GM21360 (cell line): Measurements from ENCODE around the gene C2.

Experiments used
- ATAC-seq: cut with Tn5 transposase; IDR thresholded peaks from one replicate; pipeline ENCODE4 v1.9.1; 2021; ENCODE audit warnings: mild to moderate bottlenecking, moderate library complexity; ENCODE audit not compliant: unreplicated experiment

Gene C2

DNA sequence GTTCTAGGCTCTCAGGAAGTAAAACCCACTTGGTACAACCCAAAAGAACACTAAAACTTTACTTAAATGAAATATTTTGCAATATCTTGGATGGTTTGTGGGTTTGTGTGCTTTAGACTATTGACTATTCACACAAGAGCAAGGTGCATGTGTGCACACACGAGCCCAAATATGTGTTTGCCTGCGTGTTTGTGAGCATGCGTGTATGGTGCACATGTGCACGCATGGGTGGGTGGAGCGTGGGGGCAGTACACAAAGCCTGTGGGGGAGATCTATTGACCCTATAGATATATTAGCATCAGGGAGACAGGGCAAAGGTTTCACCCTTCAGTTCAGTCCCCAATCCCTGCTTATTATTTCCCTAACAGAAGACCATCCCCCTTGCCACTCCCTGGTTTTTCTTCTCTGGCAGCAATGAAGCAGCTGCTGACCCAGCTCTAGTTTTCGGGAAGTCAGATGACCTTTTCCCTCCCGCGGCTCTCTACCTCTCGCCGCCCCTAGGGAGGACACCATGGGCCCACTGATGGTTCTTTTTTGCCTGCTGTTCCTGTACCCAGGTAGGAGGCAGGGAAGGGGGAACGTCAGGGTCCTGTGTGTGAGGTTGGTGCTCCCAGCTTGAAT is at the start of gene C2:
Gene C2, plus strand, starts transcription at position 476 of the 621 bp plus-strand sequence. Its CDS starts 36 bp downstream, at position 512.
- no peak for ATAC-seq

DNA sequence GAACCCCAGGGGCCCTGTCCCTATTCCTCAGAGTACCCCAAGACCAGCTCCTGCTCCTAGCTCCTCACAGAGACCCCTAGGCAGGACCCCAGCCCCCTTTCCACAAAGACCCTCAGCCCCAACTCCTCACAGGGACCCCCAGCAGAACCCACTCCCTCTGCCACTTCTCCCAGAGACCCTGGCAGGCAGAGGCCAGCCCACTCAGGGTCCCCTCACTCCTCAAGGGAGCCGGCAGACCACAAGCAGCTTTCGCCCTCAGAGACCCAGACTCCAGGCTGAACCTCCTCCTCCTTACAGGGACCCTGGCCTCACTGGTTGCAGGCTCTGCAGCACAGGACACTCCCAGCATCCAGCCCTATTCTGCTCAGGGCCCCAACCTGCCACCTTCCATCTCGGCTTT is 49.3 kb upstream of the C2 start:
- no peak for ATAC-seq

DNA sequence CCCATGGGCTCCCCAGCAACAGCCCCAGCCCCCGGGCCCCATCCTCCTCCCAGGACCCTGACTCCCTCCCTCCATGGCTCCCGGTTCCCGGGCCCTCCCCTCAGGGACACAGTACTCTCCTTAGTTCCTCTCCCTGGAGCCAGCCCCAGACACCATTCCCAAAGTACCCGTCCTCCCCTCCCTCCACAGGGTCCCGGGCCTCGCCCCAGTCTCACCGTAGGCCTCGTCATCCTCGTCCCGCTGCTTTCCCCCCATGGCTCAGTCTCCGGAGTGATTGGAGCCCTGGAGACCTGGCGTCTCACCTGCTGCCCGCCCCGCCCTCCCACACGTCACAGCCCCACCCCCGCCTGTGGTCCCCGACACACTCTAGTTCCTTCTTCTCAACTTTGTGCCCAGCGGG is 48.8 kb upstream of the C2 start, which contains the start of gene SLC44A4:
Gene SLC44A4, minus strand, starts transcription at position 272 of the 400 bp plus-strand sequence. Its CDS starts 17 bp downstream, at position 255.
- ATAC-seq = no peak

DNA sequence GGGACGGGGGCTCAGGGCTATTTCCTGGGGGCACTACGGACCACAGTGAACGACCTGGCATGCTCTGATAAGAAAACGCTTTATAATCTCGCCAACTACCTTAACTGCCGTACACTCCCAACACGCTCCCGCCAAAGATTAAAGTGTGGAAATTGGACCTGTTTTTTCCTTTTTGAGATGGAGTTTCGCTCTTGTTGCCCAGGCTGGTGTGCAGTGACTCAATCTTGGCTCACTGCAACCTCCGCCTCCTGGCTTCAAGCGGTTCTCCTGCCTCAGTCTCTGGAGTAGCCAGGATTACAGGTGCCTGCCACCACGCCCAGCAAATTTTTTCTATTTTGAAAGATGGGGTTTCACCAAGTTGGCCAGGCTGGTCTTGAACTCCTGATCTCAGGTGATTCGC is 48.4 kb upstream of the C2 start:
- no peak for ATAC-seq

DNA sequence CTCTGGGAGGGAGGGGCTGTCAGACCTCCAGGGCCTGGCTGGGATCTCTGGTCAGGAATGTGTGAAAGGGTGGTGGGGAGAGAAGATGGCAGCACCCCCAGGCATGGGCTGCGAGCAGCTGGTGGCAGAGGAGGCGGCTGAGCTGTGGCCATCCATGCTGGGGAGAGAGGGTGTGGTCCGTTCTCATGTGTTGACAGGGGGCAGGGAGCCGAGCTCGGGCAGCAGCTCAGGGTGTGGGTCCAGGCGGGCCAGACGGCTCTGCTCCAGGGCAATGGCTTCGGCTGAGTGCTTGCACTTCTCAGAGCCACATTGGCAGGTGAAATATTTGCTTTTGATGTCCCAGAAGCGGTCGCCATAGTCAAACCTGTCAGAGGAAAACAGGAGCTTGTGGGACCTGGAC is 47.6 kb upstream of the C2 start:
- no peak for ATAC-seq

DNA sequence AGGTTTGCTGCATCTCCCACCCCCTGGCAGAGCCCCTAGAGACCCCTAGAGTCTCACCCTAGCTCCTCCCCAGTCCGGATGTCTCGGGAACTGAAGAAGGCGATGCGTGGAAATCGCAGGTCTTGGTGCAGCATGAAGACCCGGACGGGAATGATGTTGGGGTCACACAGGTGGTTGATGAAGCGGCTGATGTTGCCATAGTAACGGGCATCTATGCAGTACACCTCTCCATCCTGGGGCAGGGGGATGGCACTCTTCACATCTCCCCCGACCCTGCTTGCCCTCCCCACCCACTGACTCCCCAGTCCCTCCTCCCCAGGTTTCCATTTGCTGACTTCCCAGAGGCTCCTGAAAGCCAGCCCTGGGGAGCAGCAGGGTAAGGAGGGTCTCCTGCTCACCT is 46.9 kb upstream of the C2 start:
- ATAC-seq = no peak

DNA sequence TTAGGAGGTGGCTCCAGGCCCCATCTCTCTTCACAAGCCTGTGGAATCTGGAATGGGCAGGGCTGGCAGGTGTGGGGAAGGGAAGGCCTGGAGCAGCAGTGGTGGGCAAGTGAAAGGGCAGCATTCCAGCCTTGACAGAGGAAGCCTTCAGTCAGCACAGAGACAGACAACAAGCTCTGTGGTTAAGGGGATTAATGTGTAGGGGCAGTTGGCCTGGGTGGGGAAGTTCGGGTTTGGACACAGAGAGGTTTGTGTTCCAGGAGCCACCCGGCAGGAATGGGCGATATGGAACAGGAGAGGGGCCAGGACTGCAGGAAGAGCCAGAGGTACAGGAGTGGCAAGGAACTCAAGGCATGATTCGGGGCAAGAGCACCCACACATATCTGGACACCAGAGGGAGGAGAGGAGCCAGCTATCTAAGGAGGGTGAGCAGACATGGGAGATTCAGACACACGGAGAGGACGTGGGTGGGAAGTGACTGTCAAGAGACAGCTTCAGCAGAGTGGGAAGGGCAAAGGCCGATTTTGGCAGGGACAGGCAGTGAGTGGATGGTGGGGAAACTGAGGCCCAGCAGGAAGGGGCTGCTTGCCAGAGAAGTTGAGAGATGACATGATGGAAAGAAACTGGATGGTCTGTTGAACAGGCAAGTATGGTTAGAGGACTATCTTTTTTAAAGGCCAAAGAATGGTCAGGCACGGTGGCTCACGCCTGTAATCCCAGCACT is 46.2 kb upstream of the C2 start:
- no peak for ATAC-seq

DNA sequence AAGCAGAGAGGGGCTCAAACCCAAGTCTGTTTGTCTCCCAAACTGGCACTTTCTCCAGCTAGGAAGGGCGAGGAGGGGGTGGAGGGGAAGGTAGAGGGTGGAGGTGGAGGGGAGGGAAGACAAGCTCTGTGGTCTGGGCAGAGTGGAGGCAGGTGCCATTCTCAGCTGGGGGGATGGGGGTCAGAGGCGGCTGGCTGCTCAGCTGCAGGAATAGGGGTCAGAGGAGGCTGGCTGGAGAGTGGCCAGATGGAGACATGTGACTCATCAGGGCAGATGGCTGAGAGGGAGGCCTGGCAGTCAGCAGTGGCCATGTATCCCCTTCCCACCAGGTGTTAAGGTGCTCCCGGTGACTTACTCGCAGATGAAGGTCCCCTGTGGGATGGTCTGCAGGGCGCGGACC is 45.2 kb upstream of the C2 start:
- no peak for ATAC-seq

DNA sequence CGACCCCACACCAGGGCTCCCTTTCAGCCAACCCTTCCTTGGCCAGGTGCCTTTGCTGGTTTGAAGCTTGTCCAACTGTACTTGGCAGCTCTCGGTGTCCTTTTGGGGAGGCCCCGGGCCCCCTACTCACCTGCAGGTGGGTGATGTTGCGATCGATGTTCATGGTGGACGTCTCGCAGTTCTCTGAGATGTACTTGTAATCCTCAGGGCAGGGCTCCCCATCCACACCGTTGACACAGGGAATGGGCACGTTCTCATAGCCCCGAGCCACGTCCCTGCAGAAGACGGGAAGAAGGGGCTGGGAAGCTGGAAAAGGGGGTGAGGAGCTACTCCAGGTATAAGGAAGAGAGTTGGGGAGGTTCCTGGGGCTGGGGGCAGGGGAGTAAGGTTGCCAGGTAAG is 43.8 kb upstream of the C2 start:
- ATAC-seq = no peak

DNA sequence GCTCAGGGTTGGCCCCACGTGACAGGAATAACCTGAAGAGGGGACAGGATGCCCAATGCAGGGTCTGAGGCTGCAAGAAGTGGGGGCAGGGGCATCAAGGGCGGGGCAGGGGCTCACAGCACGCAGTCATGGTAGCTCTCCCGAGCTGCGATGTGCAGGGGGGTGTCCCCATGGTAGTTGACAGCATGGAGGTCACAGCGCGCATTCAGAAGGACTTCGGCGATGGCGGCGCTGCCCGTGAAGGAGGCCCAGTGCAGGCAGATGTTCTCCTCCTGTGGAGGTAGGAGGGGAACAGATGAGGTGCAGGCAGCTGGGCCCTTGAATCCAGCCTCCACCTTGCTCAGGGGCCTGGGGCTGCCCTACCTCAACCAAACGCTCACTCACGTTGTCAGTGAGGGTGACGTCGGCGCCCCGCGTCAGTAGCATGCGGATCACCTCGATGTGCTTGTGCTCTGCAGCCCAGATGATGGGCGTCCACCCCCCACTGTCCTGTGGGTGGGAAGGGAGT is 42.9 kb upstream of the C2 start:
- ATAC-seq = no peak

DNA sequence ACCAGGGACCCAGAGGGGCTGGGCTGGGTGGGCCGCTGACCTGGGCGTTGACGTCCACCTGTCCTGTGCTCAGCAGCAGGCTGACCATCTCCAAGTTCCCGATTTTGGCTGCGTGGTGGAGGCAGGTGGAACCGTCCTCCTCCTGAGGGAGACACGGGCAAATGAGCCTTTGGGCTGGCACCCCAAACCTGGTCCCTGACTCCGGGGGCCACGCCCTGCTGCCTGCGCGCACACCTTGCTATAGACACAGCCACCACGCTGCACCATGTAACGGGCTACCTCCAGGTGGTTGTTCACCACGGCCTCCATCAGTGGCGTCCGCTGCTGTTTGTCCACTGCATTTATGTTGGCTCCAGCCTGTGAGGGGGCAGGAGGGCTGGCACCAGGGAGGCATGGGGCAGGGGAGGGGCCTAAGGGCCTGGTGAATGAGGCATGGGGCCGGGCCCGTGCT is 41.0 kb upstream of the C2 start:
- no peak for ATAC-seq

DNA sequence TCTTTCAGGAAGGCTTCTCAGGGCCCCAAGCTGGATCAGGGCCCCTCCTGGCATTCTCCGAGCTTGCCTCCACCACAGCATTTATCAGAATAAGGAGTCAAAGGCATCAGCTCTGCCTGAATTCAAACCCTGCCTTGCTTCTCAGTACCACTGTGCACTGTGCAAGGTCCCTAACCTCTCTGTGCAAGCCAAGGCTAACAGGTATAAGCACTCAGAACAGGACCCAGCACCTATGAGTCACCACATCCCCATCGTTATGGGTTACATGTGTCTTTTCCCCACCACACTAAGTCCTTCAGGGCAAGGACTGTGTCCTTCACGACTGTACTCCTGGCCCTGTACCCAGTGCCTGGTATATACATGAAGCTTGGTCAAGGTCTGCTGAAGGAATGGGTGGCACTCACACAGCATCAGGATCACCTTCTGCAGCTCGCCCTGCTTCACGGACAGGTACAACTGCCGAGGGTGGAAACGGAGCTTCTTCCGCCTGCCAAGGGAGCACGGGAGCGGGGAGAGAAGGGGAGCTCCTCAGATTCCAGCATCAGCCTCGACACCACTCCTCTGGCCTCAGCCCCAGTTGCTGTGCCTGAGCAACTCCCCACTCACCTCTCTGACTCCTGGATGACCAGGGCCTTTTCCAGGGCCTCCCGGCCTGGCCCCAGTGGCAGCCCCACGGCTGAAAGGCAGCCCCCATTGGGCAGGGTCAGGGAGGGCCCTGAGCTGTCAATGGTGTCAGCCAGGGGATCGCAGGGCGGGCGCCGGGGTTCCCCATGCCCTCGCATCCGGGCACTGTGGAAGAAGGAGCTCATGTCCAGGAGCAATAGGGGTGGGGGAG is 40.1 kb upstream of the C2 start:
- ATAC-seq = no peak

DNA sequence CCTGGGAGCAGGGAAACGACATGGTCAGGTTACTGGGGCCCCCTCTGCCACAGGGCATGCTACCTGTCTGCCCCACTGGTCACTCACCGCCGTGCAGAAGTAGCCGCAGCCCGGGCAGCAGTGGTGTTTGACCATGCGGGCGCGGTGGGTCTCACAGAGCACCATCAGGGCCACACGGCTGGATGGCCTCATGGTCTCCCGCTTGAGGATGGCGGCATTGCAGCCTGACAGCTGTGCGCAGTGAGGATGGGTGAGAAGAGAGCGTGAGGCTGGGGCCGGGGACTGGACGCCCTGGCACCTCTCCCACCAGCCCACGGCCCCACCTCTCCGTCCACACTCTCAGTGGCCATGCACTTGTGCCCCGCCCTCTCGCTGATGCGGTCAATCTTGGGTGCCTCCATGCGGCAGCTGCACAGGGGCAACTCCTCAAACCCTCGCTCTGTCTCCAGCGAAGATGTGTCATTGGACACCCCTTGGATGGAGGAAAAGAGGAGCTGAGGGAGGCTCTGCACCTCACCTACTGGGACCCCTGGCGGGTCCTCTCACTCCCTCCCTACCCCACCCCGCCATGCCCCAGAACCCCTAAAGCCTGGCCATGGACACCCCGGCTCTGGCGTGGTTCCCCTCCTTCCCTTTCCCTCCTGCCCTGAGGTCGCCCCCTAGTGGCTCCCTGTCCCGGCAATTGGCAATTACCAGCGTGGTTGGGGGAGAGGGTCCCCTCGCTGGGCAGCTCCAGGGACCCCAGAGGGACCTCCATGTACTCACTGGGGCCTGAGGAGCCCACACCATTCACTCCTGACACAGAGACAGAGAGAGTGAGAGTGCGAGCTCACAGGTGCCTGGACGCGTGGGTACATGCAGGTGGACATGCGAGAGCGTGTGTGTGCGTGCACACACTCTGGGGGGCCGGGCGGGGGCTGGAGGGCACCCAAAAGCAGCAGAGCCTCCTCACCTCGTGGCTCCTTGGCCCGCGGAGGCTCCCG is 39.0 kb upstream of the C2 start:
- no peak for ATAC-seq

DNA sequence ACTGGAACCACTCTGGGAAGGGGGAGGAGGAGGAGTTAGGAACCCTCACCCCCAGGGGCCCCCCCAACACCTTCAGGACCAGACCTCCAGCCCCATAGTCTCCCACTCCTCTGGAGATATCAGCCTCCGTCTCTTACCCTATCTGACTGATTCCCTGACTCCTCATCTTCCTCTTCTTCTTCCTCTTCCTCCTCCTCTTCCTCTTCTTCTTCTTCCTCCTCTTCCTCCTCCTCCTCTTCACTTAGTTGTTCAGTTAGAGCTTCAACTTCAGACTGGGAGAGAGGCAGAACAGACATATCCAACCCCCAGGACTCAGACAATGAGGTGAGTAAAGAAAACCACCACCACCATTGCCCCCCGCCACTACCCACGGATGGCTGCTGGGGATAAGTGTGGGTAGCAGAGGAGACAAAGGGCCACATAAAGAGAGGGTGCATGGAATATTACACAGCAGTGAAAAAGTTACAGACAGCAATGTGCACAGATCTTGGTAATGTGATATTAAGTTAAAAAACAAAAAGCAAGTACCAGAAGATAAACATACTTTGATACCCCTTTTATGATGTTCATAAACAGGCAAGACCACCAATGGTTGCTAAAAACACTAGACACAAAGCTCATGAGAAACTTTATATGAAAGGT is 38.1 kb upstream of the C2 start:
- ATAC-seq = no peak

DNA sequence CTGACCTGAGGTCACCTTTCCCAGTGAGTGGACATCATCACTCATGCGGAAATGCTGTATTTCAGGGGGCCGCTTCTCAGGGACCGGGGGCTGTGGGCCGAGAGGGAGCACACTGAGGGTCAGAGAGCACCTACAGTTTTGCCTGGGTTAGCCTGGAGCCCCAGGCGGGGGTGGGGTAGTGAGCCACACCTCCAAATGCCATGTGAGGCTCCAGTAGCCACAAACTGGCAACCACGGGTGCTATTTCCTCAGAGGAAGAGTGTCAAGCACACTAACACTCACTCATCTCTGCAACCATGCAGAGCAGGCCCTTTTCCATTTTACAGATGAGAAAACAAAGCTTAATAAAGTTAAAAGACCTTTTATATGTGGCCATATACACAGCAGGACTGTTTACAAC is 34.7 kb upstream of the C2 start:
- no peak for ATAC-seq

DNA sequence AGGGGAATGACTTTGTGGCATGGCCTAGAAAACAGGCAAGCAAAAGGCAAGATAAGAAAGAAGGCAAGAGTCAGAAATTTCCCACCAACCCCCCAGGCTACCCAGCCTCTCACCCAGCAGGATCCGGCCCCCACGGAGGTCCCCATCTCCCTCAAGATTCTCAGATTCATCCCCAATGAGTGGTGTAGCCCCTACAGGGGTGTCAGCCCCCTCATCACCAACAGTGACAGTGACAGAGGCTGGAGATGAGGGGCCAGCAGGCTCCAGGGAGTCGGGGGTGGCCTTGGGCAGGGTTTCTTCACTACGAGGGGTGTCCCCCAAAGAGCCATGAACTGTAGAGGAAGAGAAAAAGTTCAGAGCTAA is 31.0 kb upstream of the C2 start:
- no peak for ATAC-seq

DNA sequence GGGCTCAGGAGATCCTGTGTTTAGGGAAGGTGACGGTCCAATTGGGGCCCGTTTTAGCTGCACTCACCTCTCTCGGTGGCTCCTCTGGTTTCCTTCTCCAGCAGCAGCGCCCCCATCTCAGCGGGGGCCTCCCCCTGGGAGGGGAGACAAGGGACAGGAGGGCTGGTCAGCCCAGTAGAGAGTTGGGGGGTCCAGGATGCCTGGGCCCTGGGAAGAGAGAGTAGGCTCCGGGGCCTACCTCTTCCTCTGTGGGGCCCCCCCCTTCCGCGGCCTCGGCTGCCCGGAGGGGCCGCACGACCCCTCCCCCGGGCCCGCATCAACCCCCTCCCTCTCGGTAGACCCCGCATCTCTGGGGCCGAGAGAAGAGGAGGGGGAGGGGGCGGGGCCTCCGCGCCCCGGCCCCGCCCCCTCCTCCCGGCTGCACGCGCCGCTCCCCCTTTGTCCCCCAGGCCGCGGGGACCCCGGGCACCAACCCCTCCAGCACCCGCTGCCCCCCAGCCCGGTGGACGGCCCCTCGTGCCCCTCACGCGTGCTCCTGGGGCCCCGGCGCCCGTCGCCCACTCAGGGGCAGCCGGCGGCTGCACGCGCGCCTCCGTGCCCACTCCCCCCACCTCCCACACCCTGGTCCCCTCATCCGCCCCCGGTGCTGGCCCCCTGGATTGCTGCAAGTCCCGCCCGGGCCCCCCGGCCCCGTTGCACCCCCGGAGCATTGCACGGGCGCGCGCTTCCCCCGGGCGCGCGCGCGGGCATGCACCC is 30.5 kb upstream of the C2 start:
- no peak for ATAC-seq

DNA sequence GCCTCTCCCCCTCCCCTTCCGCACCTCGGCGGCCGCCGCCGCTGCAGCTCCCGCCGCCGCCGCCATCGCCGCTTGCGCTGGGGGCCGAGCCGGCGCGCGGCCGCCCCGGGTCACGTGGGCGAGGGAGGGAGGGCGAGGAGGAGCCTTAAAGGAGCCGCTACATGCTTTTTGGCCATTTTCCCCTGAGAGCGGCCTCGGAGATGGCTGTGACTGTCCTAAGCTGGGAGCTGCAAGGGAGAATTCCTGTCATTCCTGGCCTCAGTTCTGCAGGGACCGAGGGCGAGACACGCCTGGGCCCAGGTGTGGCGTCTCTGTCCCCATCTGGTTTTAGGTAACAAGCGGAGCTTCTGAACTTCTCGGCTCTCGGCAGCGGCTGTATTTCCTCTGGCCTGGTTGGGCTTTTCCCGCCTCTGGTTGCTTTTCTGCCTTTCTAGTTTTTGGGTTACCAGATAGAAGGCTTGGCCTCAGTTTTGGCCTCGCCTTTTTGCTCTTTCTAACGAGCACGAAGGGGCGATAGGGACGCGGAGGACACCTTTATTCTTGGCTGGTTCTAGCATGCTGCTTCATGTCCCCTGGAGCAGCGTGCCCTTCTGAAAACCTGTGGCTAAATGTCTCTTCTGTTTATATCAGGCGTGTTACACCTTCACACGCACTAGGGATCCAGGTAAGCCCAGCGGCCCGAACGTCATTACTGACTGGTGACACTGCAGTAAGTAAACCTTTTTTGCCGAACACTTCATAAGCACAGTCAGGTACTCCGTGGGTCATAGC is 29.7 kb upstream of the C2 start, which contains the start of gene EHMT2:
Gene EHMT2, minus strand, starts transcription at position 87 of the 771 bp plus-strand sequence. Its CDS starts 21 bp downstream, at position 66.
- no peak for ATAC-seq
